DND-41 (cell line): ENCODE measurements around the gene CD164.

Experiments used
- EZH2 ChIP-seq: IDR thresholded peaks from 3 replicates; pipeline ENCODE4 v1.6.1; 2012; ENCODE audit warnings: borderline replicate concordance, low read depth, mild to moderate bottlenecking, moderate library complexity, low read length, inconsistent platforms; ENCODE audit not compliant: severe bottlenecking
- TF ChIP-seq, protein P1 (sequence below): IDR thresholded peaks from 2 replicates; pipeline ENCODE4 v1.5.1; 2012; ENCODE audit warnings: borderline replicate concordance, low read length, moderate library complexity, mild to moderate bottlenecking; ENCODE audit not compliant: poor library complexity, severe bottlenecking; ENCODE audit errors: extremely low read depth

- TF ChIP-seq, protein P1, sequence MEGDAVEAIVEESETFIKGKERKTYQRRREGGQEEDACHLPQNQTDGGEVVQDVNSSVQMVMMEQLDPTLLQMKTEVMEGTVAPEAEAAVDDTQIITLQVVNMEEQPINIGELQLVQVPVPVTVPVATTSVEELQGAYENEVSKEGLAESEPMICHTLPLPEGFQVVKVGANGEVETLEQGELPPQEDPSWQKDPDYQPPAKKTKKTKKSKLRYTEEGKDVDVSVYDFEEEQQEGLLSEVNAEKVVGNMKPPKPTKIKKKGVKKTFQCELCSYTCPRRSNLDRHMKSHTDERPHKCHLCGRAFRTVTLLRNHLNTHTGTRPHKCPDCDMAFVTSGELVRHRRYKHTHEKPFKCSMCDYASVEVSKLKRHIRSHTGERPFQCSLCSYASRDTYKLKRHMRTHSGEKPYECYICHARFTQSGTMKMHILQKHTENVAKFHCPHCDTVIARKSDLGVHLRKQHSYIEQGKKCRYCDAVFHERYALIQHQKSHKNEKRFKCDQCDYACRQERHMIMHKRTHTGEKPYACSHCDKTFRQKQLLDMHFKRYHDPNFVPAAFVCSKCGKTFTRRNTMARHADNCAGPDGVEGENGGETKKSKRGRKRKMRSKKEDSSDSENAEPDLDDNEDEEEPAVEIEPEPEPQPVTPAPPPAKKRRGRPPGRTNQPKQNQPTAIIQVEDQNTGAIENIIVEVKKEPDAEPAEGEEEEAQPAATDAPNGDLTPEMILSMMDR = no peak
- TF ChIP-seq EZH2 = no peak
Observed at GRCh38 chr6:109396046-109396718, 13.9 kb upstream of the CD164 start.
